ENCODE results near the gene SULT1C3.

The SULT1C3 gene

GRCh38 chr2:108244667-108245414, 5.1 kb downstream of the SULT1C3 start:
- H3K27ac Mint-ChIP-seq: no peak overlapping the region
- H3K9me3 Mint-ChIP-seq: peaks cover 10% of the 10 kb centered on the region
- TF ChIP-seq CTCF (IDR thresholded peaks at IDR 0.05; ENCODE audit: unreplicated experiment in 3 of 3): no peak
- H3K36me3 Mint-ChIP-seq (ENCODE audit: low read depth): peaks cover 5% of the 10 kb centered on the region
- no peaks in the 10 kb centered on the region for H3K27me3 Mint-ChIP-seq (ENCODE audit: low read depth)
- no peaks in the 10 kb centered on the region for H3K4me1 Mint-ChIP-seq
- no peak overlapping the region for H3K4me3 Mint-ChIP-seq

GRCh38 chr2:108253106-108253505, 13.3 kb downstream of the SULT1C3 start:
- TF ChIP-seq CTCF (IDR thresholded peaks at IDR 0.05; ENCODE audit: unreplicated experiment in 3 of 3): no peak
- no peak overlapping the region for H3K4me3 Mint-ChIP-seq
- no peaks in the 10 kb centered on the region for H3K9me3 Mint-ChIP-seq
- no peak overlapping the region for H3K27ac Mint-ChIP-seq
- no peaks in the 10 kb centered on the region for H3K36me3 Mint-ChIP-seq (ENCODE audit: low read depth)
- H3K27me3 Mint-ChIP-seq (ENCODE audit: low read depth): no peaks in the 10 kb centered on the region
- H3K4me1 Mint-ChIP-seq: no peaks in the 10 kb centered on the region

GRCh38 chr2:108257757-108258331, 18.1 kb downstream of the SULT1C3 start:
- no peak for TF ChIP-seq CTCF (IDR thresholded peaks at IDR 0.05; ENCODE audit: unreplicated experiment in 3 of 3)
- Mint-ChIP-seq H3K9me3 (no peaks in the 10 kb centered on the region), H3K36me3 (ENCODE audit: low read depth) (no peaks in the 10 kb centered on the region), H3K27me3 (ENCODE audit: low read depth) (no peaks in the 10 kb centered on the region), H3K4me1 (no peaks in the 10 kb centered on the region), H3K27ac (no peak overlapping the region), H3K4me3 (no peak overlapping the region)

GRCh38 chr2:108260773-108261172, 21.0 kb downstream of the SULT1C3 start:
- Mint-ChIP-seq H3K9me3 (no peaks in the 10 kb centered on the region), H3K36me3 (ENCODE audit: low read depth) (no peaks in the 10 kb centered on the region), H3K27me3 (ENCODE audit: low read depth) (peaks cover 4% of the 10 kb centered on the region), H3K4me3 (no peak overlapping the region), H3K4me1 (peaks cover 6% of the 10 kb centered on the region), H3K27ac (no peak overlapping the region)
- no peak for TF ChIP-seq CTCF (IDR thresholded peaks at IDR 0.05; ENCODE audit: unreplicated experiment in 3 of 3)

GRCh38 chr2:108262036-108262435, 22.3 kb downstream of the SULT1C3 start:
- Mint-ChIP-seq H3K27me3 (ENCODE audit: low read depth) (peaks cover 4% of the 10 kb centered on the region), H3K27ac (peak overlapping the region in 2 of 3 experiments; percentile 2 to 81), H3K36me3 (ENCODE audit: low read depth) (no peaks in the 10 kb centered on the region), H3K9me3 (no peaks in the 10 kb centered on the region), H3K4me1 (peaks cover 15% of the 10 kb centered on the region), H3K4me3 (no peak overlapping the region)
- no peak for TF ChIP-seq CTCF (IDR thresholded peaks at IDR 0.05; ENCODE audit: unreplicated experiment in 3 of 3)

- peaks cover 6% of the 10 kb centered on the region for H3K27me3 Mint-ChIP-seq (ENCODE audit: low read depth)
- TF ChIP-seq CTCF (IDR thresholded peaks at IDR 0.05; ENCODE audit: unreplicated experiment in 3 of 3): no peak
- peak overlapping the region; percentile 15 to 81 (median 79) for H3K27ac Mint-ChIP-seq
- H3K4me3 Mint-ChIP-seq: no peak overlapping the region
- no peaks in the 10 kb centered on the region for H3K36me3 Mint-ChIP-seq (ENCODE audit: low read depth)
- no peaks in the 10 kb centered on the region for H3K9me3 Mint-ChIP-seq
- peaks cover 24% of the 10 kb centered on the region for H3K4me1 Mint-ChIP-seq
Measured at GRCh38 chr2:108263401-108263800, 23.6 kb downstream of the SULT1C3 start.
